ENCODE data around the gene TCF15. TPM values are rescaled to one million over a fixed set of nuclear protein-coding genes. Genes with fewer than 3 reads are reported as not detected.
A peak's percentile ranks its signal among the peaks of the same experiment; 100 is the strongest.

TCF15 gene
- total RNA-seq, 4 donors from 2014 or later = 3.0 to 6.6 (median 4.5) TPM; not detected in 1

DNA sequence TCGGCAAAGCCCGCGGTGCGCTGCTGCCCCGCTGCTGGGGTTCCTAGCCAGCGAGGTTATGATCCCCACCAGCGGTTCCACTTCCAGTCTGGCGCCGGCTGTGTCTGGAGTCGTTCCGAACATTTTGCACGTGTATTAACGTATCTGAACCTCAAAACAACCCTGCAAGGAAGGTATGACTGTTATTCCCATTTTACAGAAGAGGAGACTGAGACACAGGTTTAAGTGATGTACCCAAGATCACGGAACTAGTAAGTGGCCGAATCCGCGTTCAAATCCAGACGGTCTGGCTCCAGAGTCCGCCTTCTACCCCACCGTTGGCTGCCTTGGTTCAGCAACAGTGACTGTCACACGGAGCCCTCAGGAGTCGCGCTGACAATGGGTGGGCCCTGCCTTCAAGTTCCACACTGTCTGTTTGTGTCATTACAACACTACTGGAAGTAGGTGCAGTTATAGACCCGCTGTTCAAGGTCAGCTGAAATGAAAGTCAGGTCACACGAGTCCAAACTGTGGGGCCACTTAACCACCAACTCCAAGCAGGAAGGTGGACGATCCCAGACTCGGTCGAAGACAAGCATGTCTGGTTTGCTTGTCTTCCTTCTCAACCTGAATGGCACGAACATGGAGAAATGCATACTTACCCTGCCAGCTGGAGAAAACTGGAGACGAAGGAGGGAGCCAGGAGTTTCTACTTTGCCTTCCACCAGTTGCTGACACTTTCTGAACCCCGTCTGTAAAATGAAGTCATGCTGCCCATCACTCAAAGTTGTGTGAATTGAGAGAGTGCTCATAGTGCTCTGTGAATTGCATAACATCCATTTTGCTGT lies 43.7 kb upstream of the TCF15 start:
- WGBS, 2 donors (ENCODE audit: low coverage in 1 of 2) = 12 to 16% methylated on average over 14 to 22 of the region's 31 CpGs
- peak overlapping the region; percentile 74 to 87 for H3K4me3 ChIP-seq
- no peak for ATAC-seq
- H3K4me1 ChIP-seq = peaks cover 3 to 32% (median 9%) of the 10 kb centered on the region in 3 donors
- peaks cover 14% of the 10 kb centered on the region for H3K27me3 ChIP-seq
- peak overlapping the region; percentile 68 to 92 (median 88) for H3K27ac ChIP-seq
- H3K9me3 ChIP-seq = no peaks in the 10 kb centered on the region
- TF ChIP-seq POLR2AphosphoS5 (IDR thresholded peaks at IDR 0.05) (no peak), POLR2A (IDR thresholded peaks at IDR 0.05) (no peak), EP300 (IDR thresholded peaks at IDR 0.05) (no peak)
- TF ChIP-seq, protein P1, sequence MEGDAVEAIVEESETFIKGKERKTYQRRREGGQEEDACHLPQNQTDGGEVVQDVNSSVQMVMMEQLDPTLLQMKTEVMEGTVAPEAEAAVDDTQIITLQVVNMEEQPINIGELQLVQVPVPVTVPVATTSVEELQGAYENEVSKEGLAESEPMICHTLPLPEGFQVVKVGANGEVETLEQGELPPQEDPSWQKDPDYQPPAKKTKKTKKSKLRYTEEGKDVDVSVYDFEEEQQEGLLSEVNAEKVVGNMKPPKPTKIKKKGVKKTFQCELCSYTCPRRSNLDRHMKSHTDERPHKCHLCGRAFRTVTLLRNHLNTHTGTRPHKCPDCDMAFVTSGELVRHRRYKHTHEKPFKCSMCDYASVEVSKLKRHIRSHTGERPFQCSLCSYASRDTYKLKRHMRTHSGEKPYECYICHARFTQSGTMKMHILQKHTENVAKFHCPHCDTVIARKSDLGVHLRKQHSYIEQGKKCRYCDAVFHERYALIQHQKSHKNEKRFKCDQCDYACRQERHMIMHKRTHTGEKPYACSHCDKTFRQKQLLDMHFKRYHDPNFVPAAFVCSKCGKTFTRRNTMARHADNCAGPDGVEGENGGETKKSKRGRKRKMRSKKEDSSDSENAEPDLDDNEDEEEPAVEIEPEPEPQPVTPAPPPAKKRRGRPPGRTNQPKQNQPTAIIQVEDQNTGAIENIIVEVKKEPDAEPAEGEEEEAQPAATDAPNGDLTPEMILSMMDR (IDR thresholded peaks at IDR 0.05) = no peak
- peaks cover 0 to 22% of the 10 kb centered on the region in 2 donors for H3K36me3 ChIP-seq

GRCh38 chr20:653110-653589 lies 43.0 kb upstream of the TCF15 start, which contains the start of gene SRXN1:
Gene SRXN1 (minus strand): TSS chr20:653200. CDS start chr20:653185, 15 bp downstream.
- Histone ChIP-seq H3K27me3 (peaks cover 8% of the 10 kb centered on the region), H3K36me3 (peaks cover 0 to 28% of the 10 kb centered on the region in 2 donors), H3K4me1 (peaks cover 3 to 32% (median 9%) of the 10 kb centered on the region in 3 donors), H3K9me3 (peaks cover 0 to 5% (median 0%) of the 10 kb centered on the region in 3 donors), H3K4me3 (peak within 1 kb of the TSS; percentile 74 to 87), H3K27ac (peak within 1 kb of the TSS; percentile 68 to 92 (median 88))
- ATAC-seq = peak; percentile 97
- WGBS, 2 donors (ENCODE audit: low coverage in 1 of 2) = no CpG with 5 or more reads among the region's 74 CpGs
- TF ChIP-seq POLR2AphosphoS5 (IDR thresholded peaks at IDR 0.05) = peak; percentile 40
- TF ChIP-seq EP300 (IDR thresholded peaks at IDR 0.05) = no peak
- TF ChIP-seq POLR2A (IDR thresholded peaks at IDR 0.05) = peak; percentile 43 to 70
- TF ChIP-seq, protein P1 (IDR thresholded peaks at IDR 0.05) = peak in 3 of 4 experiments; percentile 59 to 72 (median 64)

DNA sequence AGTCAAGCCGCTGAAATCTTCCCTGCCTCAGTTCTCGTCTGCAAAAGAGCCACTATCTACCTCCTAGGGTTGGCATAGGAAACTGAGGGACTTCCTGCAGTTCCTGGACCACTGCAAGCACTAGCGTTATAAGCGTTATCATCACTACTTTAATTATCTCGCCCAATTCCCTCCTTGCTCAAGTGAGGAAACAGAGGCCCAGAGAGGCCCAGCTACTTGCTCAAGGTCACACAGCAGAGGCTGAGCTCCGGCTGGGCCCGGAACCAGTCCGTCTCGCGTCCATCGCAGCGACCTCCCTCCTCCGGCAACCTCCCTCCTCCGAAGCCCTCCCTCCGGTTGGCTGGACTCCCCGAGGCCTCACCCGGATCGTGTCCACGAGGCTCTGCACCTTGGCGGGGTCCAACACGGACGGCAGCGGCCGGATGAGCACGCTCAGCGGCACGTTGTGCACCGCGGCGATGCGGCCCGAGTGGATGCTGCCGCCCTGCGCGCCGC lies 42.6 kb upstream of the TCF15 start:
- H3K9me3 ChIP-seq = peaks cover 0 to 10% (median 0%) of the 10 kb centered on the region in 3 donors
- peak overlapping the region; percentile 74 to 87 for H3K4me3 ChIP-seq
- peaks cover 0 to 33% of the 10 kb centered on the region in 2 donors for H3K36me3 ChIP-seq
- peaks cover 5% of the 10 kb centered on the region for H3K27me3 ChIP-seq
- H3K4me1 ChIP-seq = peaks cover 3 to 32% (median 9%) of the 10 kb centered on the region in 3 donors
- H3K27ac ChIP-seq = peak overlapping the region; percentile 39 to 92 (median 88)
- TF ChIP-seq POLR2AphosphoS5 (IDR thresholded peaks at IDR 0.05) (no peak), EP300 (IDR thresholded peaks at IDR 0.05) (no peak), POLR2A (IDR thresholded peaks at IDR 0.05) (no peak)
- TF ChIP-seq, protein P1 (IDR thresholded peaks at IDR 0.05) = no peak
- ATAC-seq = peak; percentile 23
- 0% methylated on average over 4 to 5 of the region's 36 CpGs for WGBS, 2 donors (ENCODE audit: low coverage in 1 of 2)

DNA sequence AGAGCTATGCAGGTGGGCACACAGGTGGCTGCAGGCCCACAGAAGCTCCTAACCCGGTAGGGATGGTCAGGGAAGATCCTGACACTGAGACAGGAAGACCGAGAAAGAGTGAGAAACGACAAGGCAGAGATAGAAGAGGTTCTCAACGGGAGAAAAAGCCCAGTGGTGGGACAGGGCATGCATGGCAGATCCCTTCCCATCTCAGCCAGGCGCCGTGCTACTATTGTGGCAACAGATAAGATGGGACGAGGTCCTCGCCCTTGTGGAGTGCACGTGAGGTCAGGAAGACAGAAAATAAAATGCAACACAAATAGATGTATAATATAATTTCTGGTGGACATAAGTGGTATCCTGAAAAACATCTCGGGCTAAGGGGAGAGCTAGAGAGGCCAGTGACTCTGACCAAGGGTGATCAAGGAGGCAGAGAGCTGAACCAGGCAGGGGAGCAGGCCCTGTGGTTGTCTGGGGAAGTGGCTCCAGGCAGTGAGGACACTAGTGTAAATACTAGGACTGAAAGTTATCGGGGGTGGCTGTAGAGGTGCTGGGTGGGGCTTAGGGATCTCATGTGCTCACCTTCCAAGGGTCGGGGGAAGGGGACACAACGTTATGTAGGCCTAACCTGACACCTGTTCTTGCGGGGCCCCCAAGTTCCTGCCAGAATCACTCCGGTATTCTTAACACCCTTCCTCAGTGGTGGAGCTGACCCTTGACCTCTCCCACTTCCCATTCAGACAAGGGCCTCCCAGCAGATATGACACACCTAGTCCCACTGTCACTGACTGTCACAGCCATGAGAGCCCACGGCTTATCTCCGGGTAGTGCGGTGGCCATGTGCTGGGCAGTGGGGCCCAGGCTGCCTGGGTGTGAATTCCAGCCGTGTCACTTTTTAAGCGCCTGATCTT lies 41.9 kb upstream of the TCF15 start:
- peak overlapping the region; percentile 39 to 92 (median 88) for H3K27ac ChIP-seq
- WGBS, 2 donors (ENCODE audit: low coverage in 1 of 2) = 45 to 68% methylated on average over 13 to 16 of the region's 20 CpGs

More for the DNA sequence above, 41.9 kb upstream of the TCF15 start:
- no peak for ATAC-seq
- TF ChIP-seq, protein P1 (IDR thresholded peaks at IDR 0.05) = no peak
- TF ChIP-seq EP300 (IDR thresholded peaks at IDR 0.05) = no peak
- TF ChIP-seq POLR2AphosphoS5 (IDR thresholded peaks at IDR 0.05) = no peak
- no peak for TF ChIP-seq POLR2A (IDR thresholded peaks at IDR 0.05)
- Histone ChIP-seq H3K9me3 (peaks cover 0 to 14% (median 0%) of the 10 kb centered on the region in 3 donors), H3K36me3 (peaks cover 0 to 40% of the 10 kb centered on the region in 2 donors), H3K27me3 (peaks cover under 1% of the 10 kb centered on the region), H3K4me3 (peak overlapping the region; percentile 74 to 87), H3K4me1 (peaks cover 3 to 32% (median 9%) of the 10 kb centered on the region in 3 donors)
